ENCODE results near the gene TYMP. TPM values are rescaled to one million over a fixed set of nuclear protein-coding genes. Genes with fewer than 3 reads are reported as not detected.

The TYMP gene
- total and polyA plus RNA-seq, 2 donors (not counting 3 experiments of a cell fraction or from before 2014, with no cell fraction given): 2.0 to 2.4 TPM

DNA sequence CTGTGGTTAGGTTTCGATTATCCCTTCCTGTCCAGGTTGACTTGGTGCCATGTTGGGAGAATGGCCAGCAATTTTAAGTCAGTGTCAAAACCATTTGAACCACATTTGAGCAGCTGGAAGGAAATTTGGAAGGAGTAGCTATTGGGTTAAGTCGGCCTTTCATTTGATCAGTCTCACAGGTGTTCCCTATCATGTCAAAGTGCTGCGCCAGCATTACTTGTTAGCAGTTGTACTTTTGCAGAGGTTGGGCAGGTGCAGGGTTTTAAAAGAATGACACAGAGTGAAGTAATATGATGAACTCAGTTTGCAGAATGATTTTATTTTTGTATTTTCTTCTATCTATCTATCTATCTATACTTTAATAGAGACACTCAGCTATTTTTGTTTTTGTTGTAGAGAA, 6.4 kb upstream of the TYMP start:
- FAIRE-seq: no peak
- POLR2A ChIA-PET: no interaction called here
- BruUV-seq (replicated peaks): no TSS peak

More for the DNA sequence above, 6.4 kb upstream of the TYMP start:
- H4K20me1 ChIP-seq (replicated peaks; ENCODE audit: control insufficient read depth, extremely low read depth, insufficient read depth, low read length): no peaks in the 10 kb centered on the region
- H3K4me1 ChIP-seq (ENCODE audit: control insufficient read depth, extremely low read depth, insufficient read depth, low read length): peaks cover 9% of the 10 kb centered on the region
- intact Hi-C loops (cut with micrococcal nuclease): no loop called here
- H3K36me3 ChIP-seq (ENCODE audit: control insufficient read depth in 2 of 2, extremely low read depth in 1 of 2, insufficient read depth in 2 of 2, low read length in 2 of 2): no peaks in the 10 kb centered on the region
- no peak for TF ChIP-seq POLR2AphosphoS5 (IDR thresholded peaks at IDR 0.05; ENCODE audit: insufficient read depth, low read depth, low read length)
- no peak for TF ChIP-seq EZH2 (IDR thresholded peaks at IDR 0.05; ENCODE audit: borderline replicate concordance, low read depth, low read length, severe bottlenecking)
- TF ChIP-seq, protein P1, sequence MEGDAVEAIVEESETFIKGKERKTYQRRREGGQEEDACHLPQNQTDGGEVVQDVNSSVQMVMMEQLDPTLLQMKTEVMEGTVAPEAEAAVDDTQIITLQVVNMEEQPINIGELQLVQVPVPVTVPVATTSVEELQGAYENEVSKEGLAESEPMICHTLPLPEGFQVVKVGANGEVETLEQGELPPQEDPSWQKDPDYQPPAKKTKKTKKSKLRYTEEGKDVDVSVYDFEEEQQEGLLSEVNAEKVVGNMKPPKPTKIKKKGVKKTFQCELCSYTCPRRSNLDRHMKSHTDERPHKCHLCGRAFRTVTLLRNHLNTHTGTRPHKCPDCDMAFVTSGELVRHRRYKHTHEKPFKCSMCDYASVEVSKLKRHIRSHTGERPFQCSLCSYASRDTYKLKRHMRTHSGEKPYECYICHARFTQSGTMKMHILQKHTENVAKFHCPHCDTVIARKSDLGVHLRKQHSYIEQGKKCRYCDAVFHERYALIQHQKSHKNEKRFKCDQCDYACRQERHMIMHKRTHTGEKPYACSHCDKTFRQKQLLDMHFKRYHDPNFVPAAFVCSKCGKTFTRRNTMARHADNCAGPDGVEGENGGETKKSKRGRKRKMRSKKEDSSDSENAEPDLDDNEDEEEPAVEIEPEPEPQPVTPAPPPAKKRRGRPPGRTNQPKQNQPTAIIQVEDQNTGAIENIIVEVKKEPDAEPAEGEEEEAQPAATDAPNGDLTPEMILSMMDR (IDR thresholded peaks at IDR 0.05; ENCODE audit: extremely low read depth in 1 of 2, insufficient read depth in 1 of 2, low read depth in 1 of 2, low read length in 2 of 2): no peak
- no peak for TF ChIP-seq FOS (IDR thresholded peaks at IDR 0.05; ENCODE audit: borderline replicate concordance, insufficient read depth, low read length)
- TF ChIP-seq JUN (IDR thresholded peaks at IDR 0.05; ENCODE audit: borderline replicate concordance, insufficient read depth, insufficient read length, low read depth): no peak
- TF ChIP-seq GATA2 (IDR thresholded peaks at IDR 0.05; ENCODE audit: insufficient read depth, insufficient read length, low read depth, low read length): no peak
- TF ChIP-seq, protein P2, sequence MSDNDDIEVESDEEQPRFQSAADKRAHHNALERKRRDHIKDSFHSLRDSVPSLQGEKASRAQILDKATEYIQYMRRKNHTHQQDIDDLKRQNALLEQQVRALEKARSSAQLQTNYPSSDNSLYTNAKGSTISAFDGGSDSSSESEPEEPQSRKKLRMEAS (IDR thresholded peaks at IDR 0.05; ENCODE audit: insufficient read depth, insufficient read length): no peak
- no peak for TF ChIP-seq POLR2A (IDR thresholded peaks at IDR 0.05; ENCODE audit: low read depth, low read length)
- TF ChIP-seq MYC (IDR thresholded peaks at IDR 0.05; ENCODE audit: low read depth, low read length): no peak
- H3K9me3 ChIP-seq (replicated peaks; ENCODE audit: control insufficient read depth, insufficient read depth, low read length): no peaks in the 10 kb centered on the region
- peaks cover 3 to 4% of the 10 kb centered on the region in 2 experiments for H3K27me3 ChIP-seq (ENCODE audit: control insufficient read depth in 2 of 2, insufficient read depth in 2 of 2, low read length in 2 of 2)
- DNase-seq (ENCODE audit: low read depth, low spot score): no peak
- no peak overlapping the region for H2AFZ ChIP-seq (ENCODE audit: low read depth, low read length)
- H3K4me3 ChIP-seq (replicated peaks in 1 of 3; ENCODE audit: insufficient read depth in 1 of 3, low read depth in 1 of 3, low read length in 3 of 3): no peak overlapping the region
- H3K27ac ChIP-seq (ENCODE audit: insufficient read depth, low read depth, low read length): no peak overlapping the region
- no peak overlapping the region for H3K4me2 ChIP-seq (ENCODE audit: insufficient read depth, low read length)
- no peaks in the 10 kb centered on the region for H3K9me1 ChIP-seq (replicated peaks; ENCODE audit: control insufficient read depth, extremely low read depth, insufficient read depth, low read length)
- dilution Hi-C loops (cut with MboI; ENCODE audit: extremely low pct_ligation_motif_present, low sequenced_read_pairs): no loop called here
- H3K79me2 ChIP-seq (ENCODE audit: control insufficient read depth, insufficient read depth, low read length): no peaks in the 10 kb centered on the region
- H3K9ac ChIP-seq (replicated peaks; ENCODE audit: extremely low read depth, insufficient read depth, low read length): no peak overlapping the region
- CTCF ChIA-PET: interaction anchor here (0.7 kb wide), 1 partner anchor 30 kb away, joined by 3 read pairs; no protein-coding TSS in a partner anchor

All from endothelial cell of umbilical vein (primary cell).